ENCODE results near the gene PEX5L. TPM values are rescaled to one million over a fixed set of nuclear protein-coding genes. Genes with fewer than 3 reads are reported as not detected.

The PEX5L gene
- total RNA-seq, 1 experiment from 2014 or later, result 3.2 TPM

- TF ChIP-seq, protein P1, sequence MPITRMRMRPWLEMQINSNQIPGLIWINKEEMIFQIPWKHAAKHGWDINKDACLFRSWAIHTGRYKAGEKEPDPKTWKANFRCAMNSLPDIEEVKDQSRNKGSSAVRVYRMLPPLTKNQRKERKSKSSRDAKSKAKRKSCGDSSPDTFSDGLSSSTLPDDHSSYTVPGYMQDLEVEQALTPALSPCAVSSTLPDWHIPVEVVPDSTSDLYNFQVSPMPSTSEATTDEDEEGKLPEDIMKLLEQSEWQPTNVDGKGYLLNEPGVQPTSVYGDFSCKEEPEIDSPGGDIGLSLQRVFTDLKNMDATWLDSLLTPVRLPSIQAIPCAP (CRISPR knock-in tag; IDR thresholded peaks at IDR 0.05), result no peak
- TF ChIP-seq ZNF396 (CRISPR knock-in tag; IDR thresholded peaks at IDR 0.05; ENCODE audit: borderline replicate concordance) (no peak), JAZF1 (CRISPR knock-in tag; IDR thresholded peaks at IDR 0.05) (no peak), TCF7 (CRISPR knock-in tag; IDR thresholded peaks at IDR 0.05; ENCODE audit: low read depth) (no peak), ESRRA (CRISPR knock-in tag; IDR thresholded peaks at IDR 0.05; ENCODE audit: borderline replicate concordance) (no peak), MXD4 (CRISPR knock-in tag; IDR thresholded peaks at IDR 0.05; ENCODE audit: borderline replicate concordance) (no peak), ZNF416 (CRISPR knock-in tag; IDR thresholded peaks at IDR 0.05) (no peak), TP53 (CRISPR knock-in tag; IDR thresholded peaks at IDR 0.05) (no peak), HMGA2 (CRISPR knock-in tag; IDR thresholded peaks at IDR 0.05) (no peak), ZNF121 (CRISPR knock-in tag; IDR thresholded peaks at IDR 0.05) (no peak), ZNF232 (CRISPR knock-in tag; IDR thresholded peaks at IDR 0.05) (no peak), ARID4B (CRISPR knock-in tag; IDR thresholded peaks at IDR 0.05; ENCODE audit: borderline replicate concordance) (no peak)
- TF ChIP-seq, protein P2, sequence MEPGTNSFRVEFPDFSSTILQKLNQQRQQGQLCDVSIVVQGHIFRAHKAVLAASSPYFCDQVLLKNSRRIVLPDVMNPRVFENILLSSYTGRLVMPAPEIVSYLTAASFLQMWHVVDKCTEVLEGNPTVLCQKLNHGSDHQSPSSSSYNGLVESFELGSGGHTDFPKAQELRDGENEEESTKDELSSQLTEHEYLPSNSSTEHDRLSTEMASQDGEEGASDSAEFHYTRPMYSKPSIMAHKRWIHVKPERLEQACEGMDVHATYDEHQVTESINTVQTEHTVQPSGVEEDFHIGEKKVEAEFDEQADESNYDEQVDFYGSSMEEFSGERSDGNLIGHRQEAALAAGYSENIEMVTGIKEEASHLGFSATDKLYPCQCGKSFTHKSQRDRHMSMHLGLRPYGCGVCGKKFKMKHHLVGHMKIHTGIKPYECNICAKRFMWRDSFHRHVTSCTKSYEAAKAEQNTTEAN (CRISPR knock-in tag; IDR thresholded peaks at IDR 0.05), result no peak
Observed at GRCh38 chr3:180040966-180041365, 4.2 kb upstream of the PEX5L start (continued).

DNA sequence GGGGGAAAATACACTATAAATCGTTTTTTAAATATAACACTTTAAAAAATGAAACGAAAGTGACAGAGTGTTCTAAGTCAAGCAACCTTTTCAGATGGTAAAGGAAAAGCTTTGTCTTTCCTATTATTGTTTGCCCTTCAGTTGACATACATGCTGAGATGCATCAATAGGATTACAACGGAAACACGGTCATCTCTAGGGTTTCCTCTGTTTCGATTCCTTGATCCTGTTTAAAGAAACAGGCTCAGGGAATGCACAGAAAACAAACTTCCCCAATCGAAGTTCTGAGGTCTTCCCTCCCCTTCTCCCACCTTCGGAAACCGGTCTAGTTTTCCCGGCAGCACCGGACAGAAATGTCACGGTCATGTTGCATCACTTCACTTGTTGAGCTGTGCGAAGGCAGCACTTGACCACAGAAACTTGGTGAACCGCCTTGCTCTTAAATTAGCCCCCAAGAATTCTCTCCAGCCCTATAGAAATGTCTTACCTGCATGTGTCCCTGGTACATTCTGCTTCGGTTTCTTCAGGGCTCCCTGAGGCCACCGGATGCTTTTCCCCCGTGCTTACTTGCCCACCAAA lies 556 bp downstream of the PEX5L start:
- peak overlapping the region; percentile 97 for H3K4me3 Mint-ChIP-seq
- DNase-seq (ENCODE audit: low spot score), result peak; percentile 40
- ChIA-PET CTCF (interaction anchor here (0.8 to 1.6 kb wide), 2 partner anchors 107 to 386 kb away, joined by 3 to 5 read pairs; no protein-coding TSS in a partner anchor), POLR2A (interaction anchor here (0.6 to 1.6 kb wide), 3 partner anchors 34 to 566 kb away, joined by 3 read pairs; partner anchors contain the start of gene TTC14)
- no peak for TF ChIP-seq KAT7 (CRISPR knock-in tag; IDR thresholded peaks at IDR 0.05; ENCODE audit: borderline replicate concordance)
- no peak for TF ChIP-seq ZNF232 (CRISPR knock-in tag; IDR thresholded peaks at IDR 0.05)
- TF ChIP-seq JUN (CRISPR knock-in tag; IDR thresholded peaks at IDR 0.05), result no peak
- TF ChIP-seq ZNF671 (CRISPR knock-in tag; IDR thresholded peaks at IDR 0.05), result no peak
- TF ChIP-seq, protein P3, sequence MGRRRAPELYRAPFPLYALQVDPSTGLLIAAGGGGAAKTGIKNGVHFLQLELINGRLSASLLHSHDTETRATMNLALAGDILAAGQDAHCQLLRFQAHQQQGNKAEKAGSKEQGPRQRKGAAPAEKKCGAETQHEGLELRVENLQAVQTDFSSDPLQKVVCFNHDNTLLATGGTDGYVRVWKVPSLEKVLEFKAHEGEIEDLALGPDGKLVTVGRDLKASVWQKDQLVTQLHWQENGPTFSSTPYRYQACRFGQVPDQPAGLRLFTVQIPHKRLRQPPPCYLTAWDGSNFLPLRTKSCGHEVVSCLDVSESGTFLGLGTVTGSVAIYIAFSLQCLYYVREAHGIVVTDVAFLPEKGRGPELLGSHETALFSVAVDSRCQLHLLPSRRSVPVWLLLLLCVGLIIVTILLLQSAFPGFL (CRISPR knock-in tag; IDR thresholded peaks at IDR 0.05; ENCODE audit: borderline replicate concordance), result no peak
- no peak for TF ChIP-seq PRRX2 (CRISPR knock-in tag; IDR thresholded peaks at IDR 0.05)
- no peak for TF ChIP-seq FOXK1 (CRISPR knock-in tag; IDR thresholded peaks at IDR 0.05)
- TF ChIP-seq E2F4 (CRISPR knock-in tag; IDR thresholded peaks at IDR 0.05; ENCODE audit: borderline replicate concordance, low read depth), result no peak
- no peak for TF ChIP-seq CDX4 (CRISPR knock-in tag; IDR thresholded peaks at IDR 0.05; ENCODE audit: borderline replicate concordance)
- TF ChIP-seq FOXP4 (CRISPR knock-in tag; IDR thresholded peaks at IDR 0.05), result no peak; the same call in 1 of the 2 replicates
- no peak for TF ChIP-seq HMGA2 (CRISPR knock-in tag; IDR thresholded peaks at IDR 0.05)
- no peak for TF ChIP-seq ZBTB21 (CRISPR knock-in tag; IDR thresholded peaks at IDR 0.05; ENCODE audit: borderline replicate concordance)
- peak overlapping the region; percentile 97 for H3K27ac Mint-ChIP-seq
- H3K9me3 Mint-ChIP-seq, result no peaks in the 10 kb centered on the region
- H3K36me3 Mint-ChIP-seq, result no peaks in the 10 kb centered on the region
- peaks cover 13% of the 10 kb centered on the region for H3K27me3 Mint-ChIP-seq (ENCODE audit: low read depth)
- peaks cover 54% of the 10 kb centered on the region for H3K4me1 Mint-ChIP-seq
- peak; percentile 11 for ATAC-seq

All from WTC11 (cell line).